GM19438 (cell line): Measurements from ENCODE around the gene KRT38.

ENCODE experiments used
- ATAC-seq: cut with Tn5 transposase; IDR thresholded peaks from one replicate; pipeline ENCODE4 v1.9.1; 2021; ENCODE audit warnings: low read depth; ENCODE audit not compliant: unreplicated experiment

Gene KRT38

DNA sequence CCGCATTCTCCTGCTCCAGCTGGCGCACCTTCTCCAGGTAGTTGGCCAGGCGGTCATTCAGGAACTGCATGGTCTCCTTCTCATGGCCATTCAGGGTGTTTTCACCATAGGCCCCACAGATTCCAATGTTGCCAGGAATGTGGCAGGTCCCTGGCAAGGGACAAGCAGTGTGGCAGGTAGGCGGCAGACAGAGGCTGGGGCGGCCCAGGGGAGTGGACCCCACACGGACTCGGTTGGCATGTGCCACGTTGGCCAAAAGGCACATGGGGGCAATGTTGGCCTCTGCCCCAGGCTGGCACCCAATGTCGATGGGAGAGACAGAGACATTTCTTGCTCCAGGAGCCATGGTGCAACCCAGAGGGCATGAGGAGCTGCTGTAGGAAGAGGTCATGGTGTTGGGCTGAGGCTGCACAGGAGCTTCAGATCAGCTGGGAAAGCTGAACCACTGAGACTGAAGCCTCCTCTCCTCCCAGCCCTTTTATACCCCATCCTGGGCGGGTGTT, at the start of gene KRT38:
KRT38 (minus strand) TSS at position 453 of the 503 bp plus-strand sequence; CDS start at position 391, 62 bp downstream.
- ATAC-seq, result no peak

DNA sequence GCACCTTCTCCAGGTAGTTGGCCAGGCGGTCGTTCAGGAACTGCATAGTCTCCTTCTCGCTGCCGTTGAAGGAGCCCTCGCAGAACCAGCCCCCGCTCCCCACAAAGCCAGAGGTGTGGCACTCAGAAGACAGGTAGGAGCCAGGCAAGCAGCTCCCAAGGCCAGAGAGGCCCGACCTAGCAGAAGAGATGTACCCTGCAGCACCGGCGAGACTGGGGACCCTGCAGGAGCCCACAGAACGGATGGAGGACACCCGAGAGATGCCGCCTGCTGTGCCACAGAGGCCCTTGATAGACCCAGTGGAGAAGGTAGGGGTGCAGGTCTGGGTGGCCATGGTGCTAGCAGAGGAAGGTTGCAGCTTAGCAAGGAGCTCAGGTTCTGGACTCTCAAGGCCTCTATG, 48.7 kb upstream of the KRT38 start, which contains the start of gene KRT36:
KRT36 (minus strand) TSS at position 380 of the 400 bp plus-strand sequence; CDS start at position 334, 46 bp downstream.
- ATAC-seq, result no peak

DNA sequence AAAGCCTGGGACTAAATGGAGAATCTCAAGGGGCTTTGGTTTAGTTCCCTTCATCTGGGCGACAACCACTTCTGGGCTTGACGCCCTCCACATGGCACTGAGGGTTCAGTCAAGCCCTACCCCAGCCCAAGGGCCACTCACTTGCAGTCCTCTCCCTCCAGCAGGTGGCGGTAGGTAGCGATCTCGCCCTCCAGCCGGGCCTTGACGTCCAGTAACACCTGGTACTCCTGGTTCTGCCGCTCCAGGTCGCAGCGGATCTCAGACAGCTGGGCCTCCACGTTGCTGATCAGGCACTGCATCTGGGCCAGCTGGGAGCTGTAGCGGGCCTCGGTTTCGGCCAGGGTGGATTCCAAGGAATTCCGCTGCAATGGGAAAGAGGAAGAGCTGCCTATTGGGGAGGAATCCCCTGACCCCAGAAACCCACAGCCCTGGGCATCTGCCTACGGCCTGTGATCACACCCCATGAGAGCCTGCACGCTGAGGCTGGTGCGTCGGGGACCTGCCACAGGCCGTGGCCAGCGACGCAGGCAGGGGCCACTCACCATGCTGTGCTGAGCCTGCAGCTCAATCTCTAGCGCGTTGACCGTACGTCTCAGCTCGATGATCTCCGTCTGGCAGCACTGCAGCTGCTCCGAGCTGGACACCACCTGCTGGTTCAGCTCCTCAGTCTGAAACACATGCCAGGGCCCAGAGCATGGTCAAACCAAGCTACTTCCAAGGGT, 46.2 kb upstream of the KRT38 start:
- ATAC-seq, result no peak

DNA sequence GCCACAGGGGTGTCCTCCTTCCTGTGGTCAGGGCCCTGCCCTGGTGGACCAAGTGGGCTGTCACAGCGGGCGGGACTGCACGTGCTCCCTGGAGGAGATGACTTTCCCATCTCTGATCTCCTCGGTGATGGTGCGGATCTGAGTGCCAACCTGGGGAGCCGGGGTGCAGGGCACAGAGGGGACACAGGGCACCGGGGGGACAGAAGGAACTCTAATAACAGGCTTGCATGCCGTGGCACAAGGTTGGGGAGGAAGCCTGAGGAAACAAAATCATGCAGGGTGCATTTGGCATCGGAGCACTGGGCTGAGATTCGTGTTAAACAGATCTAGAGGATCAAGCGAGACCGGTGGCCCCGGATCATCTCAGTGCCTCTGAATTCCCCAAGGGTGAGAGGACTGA, 45.5 kb upstream of the KRT38 start:
- ATAC-seq, result no peak

DNA sequence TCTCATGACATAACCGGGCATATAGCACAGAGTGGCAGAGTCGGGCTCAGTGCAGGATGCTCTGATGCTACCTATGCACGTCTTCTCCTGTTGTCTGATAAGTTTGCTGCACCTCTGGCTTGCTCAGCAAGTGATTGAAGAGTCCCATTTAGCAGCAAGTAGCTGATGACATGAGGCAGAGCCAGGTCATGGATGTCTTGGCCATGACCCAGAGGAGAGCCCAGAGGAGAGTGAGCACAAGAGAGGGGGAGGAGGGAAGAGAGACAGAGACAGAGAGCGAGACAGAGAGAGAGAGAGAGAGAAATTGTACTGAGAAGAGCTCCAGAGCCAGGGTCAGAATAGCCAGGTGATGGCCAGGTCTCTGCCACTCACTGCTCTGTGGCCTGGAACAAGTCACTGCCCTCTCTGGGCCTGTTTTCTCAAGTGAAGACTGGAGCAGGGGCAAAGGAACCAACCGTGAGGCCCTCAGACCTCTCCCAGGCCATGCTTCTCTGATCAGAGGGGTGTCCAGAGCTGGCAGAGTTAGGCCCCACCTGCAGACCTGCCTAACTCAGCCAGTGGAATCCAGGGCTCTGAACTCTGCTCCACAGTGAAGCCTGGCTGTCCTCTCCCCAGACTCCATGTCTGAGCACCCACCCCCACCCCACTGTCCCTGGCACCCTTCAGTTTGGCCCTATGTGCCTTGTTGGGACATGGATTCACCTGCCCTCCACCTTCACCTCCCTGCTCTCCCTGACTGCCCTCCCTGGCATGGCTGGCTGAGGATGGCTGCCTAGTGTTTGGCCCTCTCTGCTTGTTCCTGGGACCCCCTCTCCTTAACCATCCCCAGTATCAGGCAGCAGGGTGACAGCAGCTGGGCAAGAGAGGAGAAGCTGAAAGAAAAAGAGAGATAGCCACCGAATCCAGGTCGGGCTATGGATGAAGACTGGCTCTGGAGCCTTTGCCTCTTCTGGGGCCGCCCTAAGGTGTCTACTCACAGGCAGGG, 44.4 kb upstream of the KRT38 start:
- no peak for ATAC-seq

DNA sequence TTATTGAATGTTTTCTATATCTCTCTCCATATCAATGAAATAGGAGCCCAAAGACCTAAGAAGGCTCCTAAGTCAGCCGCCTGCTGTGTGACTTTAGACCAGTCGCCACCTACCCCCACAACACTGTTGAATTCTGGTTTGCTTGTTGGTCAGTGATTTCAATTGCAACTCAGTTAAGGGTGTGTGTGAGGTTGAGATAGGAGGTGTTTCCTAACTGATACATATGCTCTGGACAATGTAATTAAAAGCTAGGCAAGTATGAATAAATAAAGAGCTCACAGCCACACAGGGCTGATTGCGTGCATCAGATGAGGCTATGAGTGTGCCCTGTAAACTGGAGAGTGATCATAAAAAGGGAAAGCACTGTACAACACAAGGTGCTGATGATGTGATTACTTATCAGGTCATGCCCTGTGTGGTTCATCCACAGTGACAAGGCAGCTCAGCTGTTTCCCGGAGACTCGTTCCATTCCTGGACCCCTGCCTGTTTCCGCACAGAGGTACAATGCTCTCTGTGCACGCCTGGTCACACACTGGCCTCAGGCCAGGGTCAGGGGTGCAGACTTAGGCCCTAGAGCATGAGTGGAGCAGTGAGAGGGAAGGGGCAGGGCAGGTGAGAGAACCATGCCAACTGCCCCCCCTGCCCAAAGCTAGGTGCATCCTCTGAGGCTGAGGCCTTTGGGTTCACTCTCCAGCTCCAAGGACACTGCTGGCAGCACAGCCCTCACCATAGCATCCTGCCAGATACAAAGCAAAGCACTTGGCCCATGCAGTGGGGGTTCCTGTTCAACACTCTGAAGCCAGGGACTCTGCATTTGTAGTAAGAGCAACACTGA, 43.4 kb upstream of the KRT38 start:
- no peak for ATAC-seq

DNA sequence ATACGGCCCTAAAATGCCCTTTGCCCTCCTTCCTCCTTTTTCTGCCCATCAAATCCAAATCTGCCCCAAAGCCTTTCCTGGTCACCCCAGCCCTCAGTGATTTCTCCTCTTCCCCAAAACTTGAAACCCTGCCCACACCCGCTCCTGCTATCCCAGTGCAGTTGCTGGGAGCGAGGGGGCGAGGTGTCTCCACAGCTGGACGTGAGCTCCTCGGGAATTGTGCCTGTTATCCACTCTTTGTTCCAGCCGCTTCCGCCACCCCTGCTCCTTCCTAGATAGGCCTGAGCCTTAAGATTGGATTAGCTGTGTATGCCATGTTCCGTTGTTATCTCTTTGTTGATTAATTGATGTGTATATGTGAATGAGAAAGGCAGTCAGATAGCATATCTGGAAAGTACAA, 42.7 kb upstream of the KRT38 start:
- no peak for ATAC-seq

DNA sequence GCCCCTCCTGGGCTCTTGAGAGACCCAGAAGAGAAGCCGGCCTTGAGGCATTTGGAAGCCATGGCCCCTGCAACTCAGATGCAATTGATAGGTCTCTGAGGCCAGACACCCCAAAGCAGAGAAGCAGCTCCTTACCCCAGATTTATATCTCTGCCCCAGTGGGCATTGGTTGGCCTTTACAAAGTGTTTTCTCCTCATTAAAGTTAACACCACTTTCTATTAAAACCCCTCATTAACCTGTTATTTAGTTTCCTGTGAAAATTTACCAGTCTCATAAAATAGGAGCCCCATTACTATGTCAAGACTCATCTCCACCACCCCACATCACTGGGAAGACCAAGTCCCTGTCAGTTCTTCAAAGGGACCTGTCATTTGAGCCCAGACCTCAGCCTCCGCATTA, 40.3 kb upstream of the KRT38 start, which contains the start of gene KRT35:
KRT35 (minus strand) TSS at position 116 of the 400 bp plus-strand sequence; CDS start at position 62, 54 bp downstream.
- ATAC-seq, result no peak

DNA sequence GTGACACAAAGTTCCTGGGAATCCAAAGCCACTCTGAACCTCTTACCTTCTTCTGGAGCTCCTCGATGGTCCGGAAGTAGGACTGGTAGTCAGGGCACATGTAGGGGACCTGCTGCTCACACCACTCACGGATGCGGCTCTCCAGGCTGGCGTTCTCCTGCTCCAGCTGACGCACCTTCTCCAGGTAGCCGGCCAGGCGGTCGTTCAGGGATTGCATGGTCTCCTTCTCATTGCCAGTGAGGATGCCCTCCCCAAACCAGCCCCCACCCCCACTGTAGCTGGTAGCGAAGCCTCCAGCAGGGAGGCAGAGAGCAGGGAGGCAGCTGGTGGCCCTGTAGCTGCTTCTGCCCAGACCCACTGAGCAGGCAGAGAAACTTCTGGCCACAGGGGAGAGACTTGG, 39.8 kb upstream of the KRT38 start:
- no peak for ATAC-seq

DNA sequence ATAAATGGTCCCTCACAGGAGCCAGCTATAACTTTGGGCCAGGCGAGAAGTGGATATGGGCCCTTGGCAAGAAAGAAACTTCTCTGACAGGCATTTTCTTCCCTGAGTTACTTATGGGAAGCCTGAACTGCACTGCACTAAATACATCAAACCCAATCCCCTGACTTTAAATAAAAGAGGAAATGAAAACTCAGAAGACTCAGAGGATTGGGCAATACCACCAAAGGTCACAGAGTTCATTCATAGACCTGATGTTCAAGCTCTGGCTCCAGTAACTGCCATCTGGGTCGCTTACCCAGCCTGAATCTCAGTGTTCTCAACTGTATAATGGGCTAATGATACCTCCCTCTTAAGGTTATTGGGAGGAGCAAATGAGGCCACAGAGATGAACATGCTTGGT, 39.4 kb upstream of the KRT38 start:
- no peak for ATAC-seq

DNA sequence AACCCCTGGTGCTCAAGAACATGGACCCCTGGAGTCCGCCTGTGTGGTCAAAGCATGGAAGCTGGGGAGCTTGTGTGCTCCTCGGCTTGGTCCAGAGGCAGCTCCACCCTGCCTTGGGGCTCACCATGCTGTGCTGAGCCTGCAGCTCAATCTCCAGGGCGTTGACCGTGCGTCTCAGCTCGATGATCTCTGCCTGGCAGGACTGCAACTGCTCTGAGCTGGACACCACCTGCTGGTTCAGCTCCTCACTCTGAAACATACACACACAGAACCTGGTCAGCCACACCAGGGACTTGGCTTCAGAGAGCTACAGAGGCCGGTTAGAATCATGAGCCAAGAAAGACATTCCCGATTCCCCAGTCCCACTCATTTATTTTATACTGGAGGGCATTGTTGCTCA, 37.5 kb upstream of the KRT38 start:
- no peak for ATAC-seq

DNA sequence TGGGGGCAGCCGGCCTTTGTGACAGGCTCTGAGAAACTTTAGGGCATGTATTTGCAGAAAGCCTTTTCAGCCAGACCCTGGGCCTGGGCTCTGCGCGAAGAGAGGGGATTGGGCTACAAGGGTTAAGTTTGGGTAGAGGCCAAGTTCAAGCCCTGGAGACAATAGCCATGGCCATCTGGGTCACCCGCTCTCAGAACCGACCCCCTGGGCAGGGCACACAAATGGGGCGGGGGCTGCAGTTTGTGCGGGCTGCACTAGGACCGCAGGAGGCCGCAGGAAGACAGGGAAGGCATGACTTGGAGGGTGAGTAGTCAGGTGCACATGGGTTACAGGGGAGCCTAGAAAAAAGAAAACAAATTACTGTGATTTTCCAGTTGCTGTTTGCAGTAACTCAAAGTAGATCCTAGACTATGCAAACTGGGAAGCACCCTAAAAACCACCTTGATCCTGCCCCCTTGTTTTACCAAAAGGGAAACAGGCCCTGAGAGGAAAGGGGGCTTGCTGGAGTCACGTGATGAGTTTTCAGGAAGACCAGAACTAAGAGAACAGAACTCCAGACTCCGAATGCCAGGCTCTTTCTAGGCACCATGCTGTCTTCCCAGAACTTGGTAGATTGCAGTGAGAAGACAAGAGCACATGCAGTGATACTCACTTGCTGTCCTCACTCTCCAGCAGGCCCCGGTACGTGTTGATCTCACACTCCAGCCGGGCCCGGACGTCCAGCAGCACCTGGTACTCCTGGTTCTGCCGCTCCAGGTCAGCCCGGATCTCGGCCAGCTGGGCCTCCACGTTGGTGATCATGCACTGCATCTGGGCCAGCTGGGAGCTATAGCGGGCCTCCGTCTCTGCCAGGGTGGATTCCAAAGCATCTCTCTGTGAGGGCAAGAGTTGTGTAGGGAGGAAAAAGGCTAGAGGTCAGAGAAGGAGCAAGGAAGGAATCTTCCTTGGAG, 36.4 kb upstream of the KRT38 start:
- ATAC-seq, result no peak

DNA sequence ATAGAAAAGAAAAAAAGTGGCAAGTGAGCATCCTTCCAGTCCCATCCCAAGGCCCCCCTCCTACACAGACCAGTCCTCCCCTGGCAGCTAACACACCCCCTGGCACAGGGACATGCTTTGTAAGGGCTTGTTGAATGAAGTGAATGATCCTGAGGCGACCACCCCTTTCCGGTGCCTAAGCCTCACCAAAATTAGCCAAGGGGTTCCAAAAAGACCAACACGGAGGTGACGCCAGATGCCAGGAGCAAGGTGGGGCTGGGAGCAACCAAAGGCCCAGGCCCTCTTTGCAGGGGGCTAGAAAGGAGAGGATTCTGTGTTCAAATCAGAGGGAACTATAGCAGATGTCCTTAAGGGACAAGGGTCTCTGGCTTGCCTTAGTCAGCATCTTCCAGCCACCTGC, 34.6 kb upstream of the KRT38 start:
- no peak for ATAC-seq

DNA sequence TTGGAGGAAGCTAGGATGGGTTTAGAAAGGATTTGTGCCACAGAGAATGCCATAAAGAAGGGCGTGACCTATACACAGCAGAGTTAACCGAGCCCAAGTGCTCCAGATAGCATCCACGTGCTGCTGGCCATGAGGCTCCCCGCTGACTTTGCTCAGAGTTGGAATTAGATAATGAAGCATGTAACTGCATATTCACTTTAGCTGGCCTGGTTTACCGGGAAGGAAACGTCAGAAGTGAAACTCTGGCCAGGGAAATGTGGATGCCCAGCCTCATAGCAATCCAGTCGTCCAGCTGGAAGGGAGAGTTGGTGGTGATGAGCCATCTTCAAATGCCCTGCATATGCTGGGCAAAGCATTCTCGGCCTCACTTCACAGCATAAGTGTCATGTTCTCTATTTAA, 34.1 kb upstream of the KRT38 start:
- ATAC-seq, result no peak

DNA sequence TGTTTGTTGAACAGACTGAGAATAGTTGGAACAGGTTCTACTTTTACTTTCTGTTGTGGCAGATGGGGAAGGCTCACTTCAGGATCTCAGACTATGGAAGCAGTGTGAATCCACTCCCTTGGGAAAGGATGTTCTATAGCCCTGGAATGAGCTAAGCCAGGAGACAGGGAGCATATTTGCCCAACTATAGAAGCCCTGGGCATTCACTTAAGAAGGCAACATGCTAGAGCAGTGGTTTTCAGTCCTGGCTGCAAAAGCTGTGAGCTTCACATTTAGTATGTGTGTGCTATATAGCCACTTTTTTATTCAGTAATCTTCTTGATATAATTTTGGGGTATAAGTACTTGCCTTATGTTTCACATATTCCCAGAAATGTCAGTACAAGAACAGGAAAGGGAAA, 27.6 kb upstream of the KRT38 start:
- ATAC-seq, result no peak

DNA sequence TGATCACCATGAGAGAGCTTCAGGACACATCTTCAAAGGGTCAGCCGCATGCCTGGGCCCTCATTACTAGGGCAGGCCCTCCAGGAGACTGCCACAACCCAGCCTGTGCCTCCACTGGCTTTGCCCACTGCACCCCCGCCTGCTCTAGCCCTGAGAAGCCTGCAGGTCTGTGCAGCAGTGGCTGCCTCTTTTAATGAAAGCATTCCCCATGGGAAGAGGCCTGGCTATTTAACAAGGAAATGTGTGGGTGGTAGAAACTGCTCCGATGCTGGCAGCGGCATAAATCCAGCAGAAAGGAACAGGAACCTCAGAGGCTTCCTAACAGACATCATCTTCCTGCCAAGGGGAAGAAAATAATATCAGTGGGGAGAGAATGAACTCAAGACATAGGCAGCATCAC, 26.8 kb upstream of the KRT38 start:
- ATAC-seq, result no peak

DNA sequence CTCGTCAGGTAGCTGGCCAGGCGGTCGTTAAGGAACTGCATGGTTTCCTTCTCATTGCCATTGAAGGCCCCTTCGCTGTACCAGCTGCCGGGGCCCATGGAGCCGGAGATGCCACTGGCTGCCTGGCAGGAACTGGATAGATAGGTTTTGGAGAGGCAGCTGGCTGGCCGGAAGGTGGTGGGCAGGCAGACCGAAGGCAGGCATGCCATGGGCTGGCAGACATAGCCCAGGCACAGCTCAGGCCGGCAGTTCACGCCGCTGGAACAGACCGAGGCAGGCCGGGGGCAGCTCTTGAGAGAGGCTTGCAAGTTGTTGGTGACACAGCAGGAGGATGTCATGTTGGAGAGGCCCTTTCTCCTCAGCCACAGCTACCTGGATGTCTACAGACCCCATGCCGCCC, 26.2 kb upstream of the KRT38 start, which contains the start of gene KRT32:
KRT32 (minus strand) TSS at position 399 of the 400 bp plus-strand sequence; CDS start at position 338, 61 bp downstream.
- no peak for ATAC-seq

DNA sequence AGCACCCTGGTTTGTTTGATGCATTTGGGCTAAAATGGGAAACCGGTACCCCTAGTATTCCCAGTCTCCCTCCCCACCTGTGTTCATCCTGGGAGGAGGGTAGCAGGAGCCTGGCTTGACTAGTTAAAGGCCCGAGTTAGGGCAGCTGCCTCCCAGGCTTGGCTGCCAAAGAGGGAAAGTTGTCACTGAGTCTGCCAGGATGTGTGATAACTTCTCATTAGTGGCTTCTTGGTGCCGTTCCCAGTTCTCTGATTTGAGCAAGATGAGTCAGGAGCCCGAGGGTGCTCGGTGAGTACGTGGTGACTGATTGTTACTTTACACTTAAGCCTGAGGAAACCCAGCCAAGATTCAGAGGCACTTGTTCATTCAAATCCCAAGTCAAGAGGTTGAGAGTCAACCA, 23.9 kb upstream of the KRT38 start:
- no peak for ATAC-seq

DNA sequence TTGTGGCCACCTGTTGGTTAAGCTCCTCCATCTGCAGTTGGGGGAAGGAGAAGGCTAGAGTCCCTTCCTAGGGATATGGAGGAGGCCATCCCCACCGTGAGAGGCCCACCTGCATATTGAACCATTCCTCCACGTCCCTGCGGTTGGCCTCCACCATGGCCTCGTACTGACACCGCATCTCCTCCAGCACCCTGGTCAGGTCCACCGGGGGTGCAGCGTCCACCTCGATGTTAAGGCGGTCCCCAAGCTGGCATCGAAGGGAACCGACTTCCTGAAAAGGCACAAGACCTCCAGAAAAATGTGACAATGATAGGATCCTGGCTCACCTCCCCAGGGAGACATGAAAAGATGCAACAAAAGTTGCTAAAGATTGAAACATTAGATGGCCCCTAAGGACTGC, 23.4 kb upstream of the KRT38 start:
- ATAC-seq, result no peak
